NB4 (cell line): ENCODE results near the gene SIPA1L2.
"Not testable (repeated sequence)": the region's sequence is repeated elsewhere in the genome, so short reads cannot be mapped to it uniquely, and the experiment has no call there.

Source experiments
- DNase-seq: peaks from one replicate; pipeline ENCODE4 v3.0.0; 2010; ENCODE audit warnings: low read depth
- H3K4me3 ChIP-seq: one replicate; pipeline ENCODE4 v1.5.1; 2011; ENCODE audit warnings: mild to moderate bottlenecking, low read depth, low read length, moderate library complexity
- CTCF ChIP-seq: IDR thresholded peaks from one replicate; pipeline ENCODE4 v1.5.1; 2012; ENCODE audit warnings: low read depth, low read length
- MAX ChIP-seq: IDR thresholded peaks from 2 replicates; pipeline ENCODE4 v1.6.1; 2011; ENCODE audit warnings: low read depth, low read length
- MYC ChIP-seq: IDR thresholded peaks from 2 replicates; pipeline ENCODE4 v1.6.1; 2011; ENCODE audit warnings: low read depth, low read length
- POLR2A ChIP-seq: IDR thresholded peaks from 2 replicates; pipeline ENCODE4 v1.6.1; 2011; ENCODE audit warnings: mild to moderate bottlenecking; ENCODE audit not compliant: insufficient read length; ENCODE audit errors: extremely low read depth

Gene SIPA1L2

DNA sequence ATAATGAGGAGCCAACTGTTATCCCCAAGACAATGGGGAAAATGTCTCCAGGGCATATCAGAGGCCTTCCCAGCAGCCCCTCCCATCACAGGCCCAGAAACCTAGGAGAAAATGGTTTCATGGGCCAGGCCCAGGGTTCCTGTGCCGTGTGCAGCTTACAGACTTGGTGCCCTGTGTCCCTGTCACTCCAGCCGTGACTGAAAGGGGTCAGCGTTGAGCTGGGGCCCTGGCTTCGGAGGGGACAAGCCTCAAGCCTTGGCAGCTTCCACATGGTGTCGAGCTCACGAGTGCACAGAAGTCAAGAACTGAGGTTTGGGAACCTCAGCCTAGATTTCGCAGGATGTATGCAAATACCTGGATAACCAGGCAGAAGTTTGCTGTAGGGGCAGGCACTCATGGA is 18.1 kb downstream of the SIPA1L2 start:
- TF ChIP-seq CTCF (no peak), POLR2A (no peak), MYC (no peak), MAX (no peak)
- DNase-seq, result no peak
- no peak overlapping the region for H3K4me3 ChIP-seq

DNA sequence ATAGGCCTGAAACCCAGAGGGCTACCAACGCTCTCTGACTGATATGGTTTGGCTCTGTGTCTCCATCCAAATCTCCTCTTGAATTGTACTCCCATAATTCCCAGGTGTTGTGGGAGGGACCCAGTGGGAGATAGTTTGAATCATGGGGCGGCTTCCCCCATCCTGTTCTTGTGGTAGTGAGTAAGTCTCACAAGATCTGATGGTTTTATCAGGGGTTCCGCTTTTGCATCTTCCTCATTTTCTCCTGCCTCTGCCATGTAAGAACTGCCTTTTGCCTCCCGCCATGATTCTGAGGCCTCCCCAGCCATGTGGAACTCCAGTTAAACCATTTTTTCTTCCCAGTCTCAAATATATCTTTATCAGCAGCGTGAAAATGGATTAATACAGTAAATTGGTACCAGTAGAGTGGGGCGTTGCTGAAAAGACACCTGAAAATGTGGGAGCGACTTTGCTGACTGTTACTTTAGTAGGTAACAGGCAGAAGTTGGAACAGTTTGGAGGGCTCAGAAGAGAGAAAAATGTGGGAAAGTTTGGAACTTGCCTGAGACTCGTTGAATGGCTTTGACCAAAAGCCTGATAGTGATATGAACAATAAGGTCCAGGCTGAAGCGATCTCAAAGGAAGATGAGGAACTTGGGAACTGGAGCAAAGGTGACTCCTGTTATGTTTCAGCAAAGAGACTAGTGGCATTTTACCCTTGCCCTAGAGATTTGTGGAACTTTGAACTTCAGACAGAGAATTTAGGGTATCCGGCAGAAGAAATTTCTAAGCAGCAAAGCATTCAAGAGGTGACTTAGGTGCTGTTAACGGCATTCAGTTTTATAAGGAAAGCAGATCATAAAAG is 18.8 kb downstream of the SIPA1L2 start:
- not testable (repeated sequence) for H3K4me3 ChIP-seq
- peak; percentile 57 for DNase-seq

- TF ChIP-seq POLR2A (no peak), MYC (no peak), MAX (no peak), CTCF (no peak)
- no peak overlapping the region for H3K4me3 ChIP-seq
- no peak for DNase-seq
Observed at GRCh38 chr1:232610192-232610901, 19.6 kb downstream of the SIPA1L2 start.

DNA sequence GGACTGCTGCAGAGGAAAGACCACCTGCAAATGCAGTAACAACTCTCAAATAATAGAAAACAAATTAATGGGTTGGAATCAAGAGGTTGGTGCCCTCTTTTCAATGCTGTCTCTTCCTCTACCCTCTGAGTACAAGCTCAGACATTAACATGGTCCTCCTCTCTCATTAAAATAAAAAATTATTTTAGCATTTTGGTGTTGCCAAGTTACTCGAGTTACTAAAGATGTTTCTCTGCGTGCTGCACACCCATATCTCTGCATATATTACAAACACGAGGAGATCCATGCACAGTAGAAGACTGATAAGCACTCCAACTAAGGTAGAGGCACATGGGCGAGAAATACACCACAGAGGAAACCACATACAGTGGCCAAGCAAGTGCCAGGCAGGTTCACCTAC is 21.5 kb downstream of the SIPA1L2 start:
- DNase-seq, result no peak
- TF ChIP-seq POLR2A, result no peak
- no peak for TF ChIP-seq CTCF
- no peak for TF ChIP-seq MYC
- TF ChIP-seq MAX, result no peak
- H3K4me3 ChIP-seq, result no peak overlapping the region

DNA sequence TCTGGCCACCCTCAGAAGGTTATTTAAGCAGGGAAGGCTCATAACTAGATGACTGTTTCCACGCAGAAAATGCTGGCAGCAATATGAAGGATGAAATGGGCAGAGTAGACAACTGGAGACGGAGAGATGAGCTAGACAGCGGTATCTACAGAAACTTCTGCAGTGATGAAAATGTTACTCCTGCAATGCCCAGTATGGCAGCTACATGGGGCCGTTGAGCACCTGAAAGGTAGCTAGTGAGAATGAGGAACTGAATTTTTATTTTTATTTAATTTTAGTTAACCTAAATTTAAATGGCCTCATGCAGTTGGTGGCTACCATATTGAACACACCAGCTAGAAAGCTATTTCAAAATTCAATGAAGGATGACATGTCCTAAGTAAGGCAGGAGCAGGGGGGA is 27.3 kb downstream of the SIPA1L2 start:
- no peak overlapping the region for H3K4me3 ChIP-seq
- DNase-seq, result no peak
- TF ChIP-seq POLR2A (no peak), CTCF (peak; percentile 23)

GRCh38 chr1:232600424-232601258 is 29.3 kb downstream of the SIPA1L2 start:
- no peak for TF ChIP-seq MAX
- no peak for TF ChIP-seq MYC
- TF ChIP-seq POLR2A, result no peak
- TF ChIP-seq CTCF, result no peak
- no peak overlapping the region for H3K4me3 ChIP-seq
- DNase-seq, result no peak
